ENCODE measurements around the gene MCM9.
A peak's percentile ranks its signal among the peaks of the same experiment; 100 is the strongest.

Gene MCM9

GRCh38 chr6:118864341-118865099, 70.4 kb downstream of the MCM9 start:
- DNase-seq (ENCODE audit: low spot score): no peak

DNA sequence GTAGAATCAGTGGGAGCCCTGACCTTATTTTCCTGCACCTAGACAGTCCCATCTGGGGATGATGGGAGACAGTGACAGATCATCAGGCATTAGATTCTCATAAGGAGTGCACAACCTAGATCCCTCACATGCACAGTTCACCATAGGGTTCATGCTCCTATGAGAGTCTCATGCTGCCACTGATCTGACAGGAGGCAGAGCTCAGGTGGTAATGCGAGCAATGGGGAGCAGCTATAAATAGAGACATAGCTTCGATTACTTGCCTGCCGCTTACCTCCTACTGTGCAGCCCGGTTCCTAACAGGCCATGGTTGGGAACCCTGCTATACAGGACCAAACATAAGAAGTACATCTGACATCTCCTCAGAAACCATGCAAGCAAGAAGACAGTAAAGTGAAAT, 72.5 kb downstream of the MCM9 start:
- DNase-seq (ENCODE audit: low spot score): no peak

DNA sequence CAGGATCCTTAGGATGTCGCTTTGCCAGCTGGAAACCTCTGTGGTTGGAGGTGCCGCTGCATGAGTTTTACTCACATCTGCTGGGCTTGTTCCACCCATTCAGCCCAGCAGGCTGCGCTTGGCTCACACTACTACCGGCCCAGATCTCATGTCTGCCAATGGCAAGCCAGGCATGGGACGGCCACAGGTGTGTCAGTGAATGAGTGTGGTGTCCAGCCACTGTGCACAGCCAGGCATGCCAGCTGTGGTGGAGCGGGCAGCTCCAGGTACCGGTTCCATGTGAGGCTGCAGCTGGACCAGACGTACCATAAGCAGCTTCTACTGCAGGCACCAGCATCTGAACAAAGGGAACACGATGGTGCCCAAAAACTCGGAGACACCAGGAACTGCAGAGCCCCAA, 74.1 kb downstream of the MCM9 start:
- DNase-seq (ENCODE audit: low spot score): no peak

- DNase-seq (ENCODE audit: low spot score): no peak
Observed at GRCh38 chr6:118860363-118860762, 74.6 kb downstream of the MCM9 start.

DNA sequence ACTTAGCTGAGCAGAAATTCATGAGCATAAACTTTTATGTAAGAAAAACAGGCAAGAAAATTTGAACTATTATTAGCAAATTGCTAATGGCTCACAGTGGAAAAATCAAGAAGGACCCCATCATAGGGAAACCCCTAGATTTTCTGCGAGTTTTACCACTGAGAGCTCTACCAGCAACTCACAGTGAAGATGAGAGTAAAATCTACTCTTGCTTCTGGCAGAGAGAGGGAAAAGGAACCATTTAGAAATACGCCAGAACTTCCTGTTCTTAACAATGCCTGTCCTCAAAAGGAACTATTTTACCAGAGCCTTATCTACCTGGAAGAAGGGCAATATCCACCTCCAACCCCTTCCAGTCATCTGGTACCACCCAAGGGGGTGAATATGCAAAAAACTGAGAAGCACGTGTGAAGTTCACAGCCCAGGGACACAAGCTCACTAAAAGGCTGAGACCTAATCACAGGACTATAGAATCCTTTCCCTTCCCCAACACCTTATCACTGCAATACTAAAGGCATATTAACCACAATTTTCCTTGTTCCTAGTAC, 75.4 kb downstream of the MCM9 start:
- DNase-seq (ENCODE audit: low spot score): no peak

GRCh38 chr6:118856301-118856700, 78.7 kb downstream of the MCM9 start:
- DNase-seq (ENCODE audit: low spot score): no peak

DNA sequence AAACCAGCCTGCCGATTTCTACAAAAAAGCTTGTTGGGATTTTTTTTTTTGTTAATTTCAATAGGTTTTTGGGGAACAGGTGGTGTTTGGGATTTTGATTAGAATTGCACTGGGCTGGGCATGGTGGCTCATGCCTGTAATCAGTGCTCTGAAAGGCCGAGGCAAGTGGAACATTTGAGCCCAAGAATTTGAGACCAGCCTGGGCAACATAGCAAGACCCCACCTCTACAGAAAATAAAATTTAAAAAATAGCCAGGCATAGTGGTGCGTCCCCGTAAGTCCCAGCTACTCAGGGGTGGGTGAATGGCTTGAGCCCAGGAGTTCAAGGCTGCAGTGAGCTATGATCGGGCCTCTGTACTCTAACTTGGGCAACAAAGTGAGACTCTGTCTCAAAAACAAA, 81.6 kb downstream of the MCM9 start:
- no peak for DNase-seq (ENCODE audit: low spot score)

DNA sequence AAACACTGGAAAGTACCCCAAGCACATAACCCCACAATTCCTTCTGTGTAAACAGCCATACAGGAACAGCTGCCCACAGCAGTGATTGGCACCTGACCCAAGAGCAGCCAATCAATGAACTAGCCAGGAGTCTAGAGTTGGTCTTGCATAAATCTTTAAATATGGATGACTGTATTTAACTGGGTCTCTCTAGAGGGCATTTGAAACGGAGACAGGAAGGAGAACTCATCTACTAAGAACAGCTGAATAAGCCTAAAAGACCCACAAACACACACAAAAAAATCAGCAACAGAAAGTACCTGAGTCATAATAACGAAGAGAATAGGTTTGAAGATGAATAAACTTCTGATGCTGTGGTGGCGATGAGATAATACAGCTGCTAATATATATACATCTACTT, 90.0 kb downstream of the MCM9 start:
- peak; percentile 30 for DNase-seq (ENCODE audit: low spot score)

DNA sequence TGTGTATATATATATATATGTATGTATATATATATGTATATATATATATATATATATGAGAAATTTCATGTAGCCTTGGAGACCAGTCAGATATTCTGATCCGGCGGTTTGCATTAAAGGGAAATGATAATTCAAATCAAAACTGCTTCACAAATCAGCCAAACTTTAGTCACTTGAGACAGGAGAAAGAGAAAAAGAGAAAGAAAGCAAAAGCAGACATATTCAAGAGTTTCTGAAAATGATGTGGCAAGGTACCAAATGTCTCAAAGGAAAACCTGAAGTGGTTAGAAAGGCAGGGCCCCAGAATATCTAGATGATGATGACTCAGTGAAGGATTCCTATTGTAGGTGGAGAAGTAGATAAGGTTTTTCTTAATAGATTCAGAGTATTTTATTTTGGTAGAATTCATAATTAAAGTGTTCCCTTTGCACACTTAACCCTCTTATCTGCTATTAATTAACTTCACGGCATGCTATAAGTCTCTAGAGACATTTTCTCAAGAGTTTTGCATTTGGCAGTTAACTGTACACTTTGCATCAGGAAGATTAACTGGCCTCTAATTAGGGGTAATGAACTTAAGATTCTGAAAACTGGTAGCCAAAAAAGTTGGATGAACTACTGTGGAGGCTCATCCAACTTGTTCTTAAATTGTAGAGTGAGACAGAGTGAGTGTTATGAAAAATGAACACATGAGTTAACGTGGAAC, 91.1 kb downstream of the MCM9 start:
- DNase-seq (ENCODE audit: low spot score): peak; percentile 17

DNA sequence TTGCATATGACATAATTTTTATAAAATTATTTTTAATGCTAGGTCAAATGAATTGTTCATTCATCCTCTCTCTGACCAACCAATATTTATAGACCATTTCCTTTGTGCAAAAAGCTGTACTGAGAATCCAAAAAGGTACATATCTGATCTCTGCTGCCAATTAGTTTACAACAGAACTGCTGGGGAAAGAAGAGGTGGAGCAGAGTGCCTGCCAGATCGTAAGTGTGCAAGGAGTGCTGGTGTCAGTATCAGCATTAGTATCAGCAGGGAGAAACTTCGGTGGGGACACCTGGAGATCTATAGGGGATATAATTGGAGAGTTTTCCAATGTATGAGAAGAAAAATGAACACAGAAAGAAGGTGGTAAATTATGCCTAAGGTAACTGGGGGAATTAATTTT, 104.3 kb downstream of the MCM9 start:
- DNase-seq (ENCODE audit: low spot score): no peak

DNA sequence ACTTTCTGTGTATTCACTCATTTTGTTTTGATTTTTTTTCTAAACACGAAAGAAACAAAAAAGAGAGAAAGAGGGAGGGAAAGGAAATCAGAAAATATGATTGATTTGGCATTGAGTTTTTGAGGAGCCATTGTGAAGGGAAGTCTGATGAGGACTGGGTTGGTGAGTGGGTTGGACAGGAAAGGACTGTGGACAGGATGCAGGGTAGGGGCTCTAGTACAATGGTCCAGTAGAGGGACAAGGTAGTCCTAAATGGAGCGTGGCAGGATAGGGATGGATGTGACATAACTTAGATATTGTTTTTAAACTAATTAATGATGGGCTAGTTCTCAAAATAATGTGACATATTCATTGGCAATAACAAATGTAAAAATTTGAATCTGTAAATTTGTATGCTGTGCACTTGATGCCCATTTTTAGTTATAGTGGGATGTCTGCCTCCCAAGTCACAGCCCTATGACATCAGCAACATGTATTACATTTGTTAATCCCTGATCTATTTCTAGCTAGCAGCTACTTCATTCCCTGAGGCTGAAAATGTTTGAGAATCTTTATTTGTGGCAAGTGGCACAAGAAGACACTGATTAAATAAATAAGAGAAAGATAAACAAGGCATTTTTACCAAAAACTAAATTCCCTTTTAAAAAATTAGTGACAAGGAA, 105.0 kb downstream of the MCM9 start:
- no peak for DNase-seq (ENCODE audit: low spot score)

- no peak for DNase-seq (ENCODE audit: low spot score)
Observed at GRCh38 chr6:118826096-118826495, 108.9 kb downstream of the MCM9 start.

DNA sequence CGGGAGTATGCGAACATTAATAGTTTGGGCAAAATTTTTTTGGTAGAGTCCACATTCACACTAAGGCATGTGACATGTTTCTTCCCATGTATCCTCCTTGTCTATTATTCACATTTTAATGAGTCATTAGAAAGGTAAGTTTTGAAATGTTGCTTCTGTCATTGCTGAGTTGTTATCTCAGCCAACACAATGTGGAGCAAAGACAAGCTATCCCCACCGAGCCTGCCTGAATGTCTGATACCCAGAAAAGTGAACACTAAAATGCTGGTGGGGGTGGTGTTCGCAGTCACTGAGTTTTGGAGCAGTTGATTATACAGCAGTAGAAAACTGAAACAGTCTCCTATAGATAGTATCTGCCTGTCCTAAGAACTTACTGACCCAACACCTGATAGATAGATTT, 109.3 kb downstream of the MCM9 start:
- no peak for DNase-seq (ENCODE audit: low spot score)

GRCh38 chr6:118815495-118815894, 119.5 kb downstream of the MCM9 start:
- no peak for DNase-seq (ENCODE audit: low spot score)

GRCh38 chr6:118813775-118814174, 121.2 kb downstream of the MCM9 start:
- DNase-seq (ENCODE audit: low spot score): no peak

DNA sequence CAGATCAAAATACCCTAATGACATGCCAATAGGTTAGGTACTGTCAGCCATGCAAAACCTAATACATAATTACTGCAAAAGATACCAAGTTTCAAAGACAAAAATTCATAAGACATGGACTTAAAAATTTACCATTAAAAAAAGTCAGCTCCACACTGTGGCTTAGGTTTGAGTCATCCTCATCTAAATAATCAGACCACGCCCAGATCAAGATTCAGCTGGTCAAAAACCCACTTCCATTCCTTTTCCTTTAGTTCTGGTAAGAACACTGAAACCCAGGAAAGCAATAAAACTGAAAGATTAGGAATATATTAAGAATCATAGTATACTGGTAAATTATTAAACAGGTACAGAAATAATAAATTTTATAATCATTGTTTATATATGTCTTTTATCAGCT, 122.0 kb downstream of the MCM9 start:
- no peak for DNase-seq (ENCODE audit: low spot score)

DNA sequence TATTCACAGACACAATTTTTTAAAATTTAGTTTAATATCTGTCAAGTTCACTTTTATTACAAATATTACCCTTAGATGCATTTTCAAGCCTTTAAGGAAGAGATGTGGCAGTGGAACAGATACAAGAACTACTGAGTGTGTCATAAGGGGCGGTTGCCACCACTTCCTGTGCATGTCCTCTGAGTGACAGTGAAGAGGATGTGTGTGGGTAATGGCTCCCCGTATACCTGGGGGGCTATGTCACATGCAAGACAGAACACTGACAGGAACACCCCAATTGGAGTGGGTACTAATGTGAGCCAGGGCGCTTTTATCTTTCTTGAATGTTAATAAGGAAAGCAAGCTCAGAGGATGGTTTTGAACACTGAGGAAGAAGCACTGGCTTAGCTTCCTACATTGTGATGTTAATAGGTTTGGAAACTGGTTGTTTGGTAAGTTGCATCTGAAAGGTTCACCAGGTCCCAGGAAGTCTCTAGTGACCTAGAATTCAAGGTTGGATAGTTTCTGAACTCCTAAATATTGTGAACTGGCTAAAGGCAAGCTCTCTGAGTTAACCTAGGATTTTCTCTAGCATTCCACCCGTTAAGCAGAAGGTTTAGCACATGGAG, 124.4 kb downstream of the MCM9 start:
- peak; percentile 76 for DNase-seq (ENCODE audit: low spot score)

DNA sequence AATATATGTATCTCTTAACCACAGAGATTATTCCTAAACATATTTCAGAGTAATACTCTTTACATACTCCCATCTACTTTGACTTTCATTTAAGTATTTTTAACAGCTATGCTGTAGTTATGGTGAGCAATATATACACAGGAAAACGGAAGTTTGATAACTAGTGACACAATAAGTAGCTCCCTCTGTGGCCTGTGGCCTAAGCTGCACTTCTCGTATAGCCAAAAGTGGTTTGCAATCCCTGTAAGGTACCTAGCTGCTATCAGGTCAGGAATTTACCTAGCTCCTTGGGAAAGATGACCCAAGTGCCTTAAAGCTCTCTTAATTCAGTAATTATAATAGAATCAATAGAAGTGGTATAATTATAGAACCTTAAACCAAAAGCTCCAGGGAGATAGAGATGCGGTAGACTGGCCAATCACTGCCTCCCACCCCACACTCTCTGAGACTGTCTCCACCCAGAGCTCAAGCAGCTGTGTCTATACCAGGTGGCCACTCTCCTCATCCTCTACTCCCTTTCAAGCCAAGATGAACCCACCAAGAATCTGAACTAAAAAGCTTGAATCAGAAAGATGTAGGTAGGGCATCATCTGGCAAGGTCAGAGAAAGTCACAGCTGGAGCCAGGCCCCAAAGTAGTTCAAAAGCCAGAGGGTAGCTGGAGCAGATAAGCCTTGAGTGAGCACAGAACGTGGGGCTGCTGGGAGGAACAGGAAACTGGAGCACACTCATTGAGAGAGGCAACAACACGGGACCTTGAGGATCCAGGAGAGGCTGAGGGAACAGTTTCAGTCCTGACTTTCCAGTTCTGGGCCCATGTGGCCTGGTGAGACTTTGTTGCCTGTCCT, 125.9 kb downstream of the MCM9 start:
- DNase-seq (ENCODE audit: low spot score): peak; percentile 58

- DNase-seq (ENCODE audit: low spot score): no peak
Observed at GRCh38 chr6:118804091-118804490, 130.9 kb downstream of the MCM9 start.

DNA sequence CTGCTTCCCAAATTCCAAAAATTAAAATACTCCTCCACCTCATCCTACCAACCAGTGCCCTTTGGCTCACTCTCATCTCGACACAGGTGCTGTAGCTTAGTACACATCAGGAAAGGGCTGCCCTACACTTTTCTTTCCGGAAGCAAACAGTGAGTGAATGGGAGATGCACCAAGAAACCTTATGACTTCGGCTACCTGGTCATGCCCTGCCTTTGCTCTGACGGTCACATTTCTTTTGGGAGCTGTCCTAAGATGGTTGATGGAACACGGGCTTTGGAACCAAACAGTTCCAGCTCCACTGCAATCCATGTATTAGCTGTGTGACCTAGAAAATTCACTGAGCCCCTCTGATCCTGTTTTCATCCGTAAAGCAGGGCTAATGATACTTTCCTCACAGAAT, 133.7 kb downstream of the MCM9 start:
- no peak for DNase-seq (ENCODE audit: low spot score)

GRCh38 chr6:118800394-118801071, 134.4 kb downstream of the MCM9 start:
- DNase-seq (ENCODE audit: low spot score): peak; percentile 94

Measured in CD4-positive, alpha-beta T cell treated with Interleukin-15 for 4 hours (primary cell).